Activated naive CD4-positive, alpha-beta T cell treated with anti-CD3 and anti-CD28 coated beads, Interleukin-2, amount 50 U/mL, for 24 hours (primary cell): ENCODE data around the gene GLB1L.

Experiments
- H3K27ac Mint-ChIP-seq: one replicate; pipeline ENCODE4 v1.8.0; 2021; ENCODE audit warnings: mild to moderate bottlenecking, mixed read lengths
- H3K27me3 Mint-ChIP-seq: one replicate; pipeline ENCODE4 v1.8.0; 2021; ENCODE audit warnings: mixed read lengths
- H3K36me3 Mint-ChIP-seq: one replicate; pipeline ENCODE4 v1.8.0; 2021; ENCODE audit warnings: mixed read lengths
- H3K4me1 Mint-ChIP-seq: one replicate; pipeline ENCODE4 v1.8.0; 2021; ENCODE audit warnings: mixed read lengths
- H3K4me3 Mint-ChIP-seq: one replicate; pipeline ENCODE4 v1.8.0; 2021; ENCODE audit warnings: mild to moderate bottlenecking, mixed read lengths
- H3K9me3 Mint-ChIP-seq: one replicate; pipeline ENCODE4 v1.8.0; 2021; ENCODE audit warnings: mixed read lengths

GLB1L gene

GRCh38 chr2:219250049-219250781, 5.0 kb upstream of the GLB1L start:
- H3K4me3 Mint-ChIP-seq, result peak overlapping the region; percentile 85
- no peaks in the 10 kb centered on the region for H3K9me3 Mint-ChIP-seq
- peaks cover 71% of the 10 kb centered on the region for H3K4me1 Mint-ChIP-seq
- H3K27me3 Mint-ChIP-seq, result no peaks in the 10 kb centered on the region
- H3K27ac Mint-ChIP-seq, result peak overlapping the region; percentile 86
- peaks cover 16% of the 10 kb centered on the region for H3K36me3 Mint-ChIP-seq

- Mint-ChIP-seq H3K9me3 (no peaks in the 10 kb centered on the region), H3K27ac (peak overlapping the region; percentile 86), H3K4me3 (peak overlapping the region; percentile 85), H3K27me3 (no peaks in the 10 kb centered on the region), H3K36me3 (peaks cover 16% of the 10 kb centered on the region), H3K4me1 (peaks cover 75% of the 10 kb centered on the region)
Measured at GRCh38 chr2:219249203-219249980, 4.1 kb upstream of the GLB1L start.

- no peaks in the 10 kb centered on the region for H3K9me3 Mint-ChIP-seq
- H3K4me3 Mint-ChIP-seq, result peak overlapping the region; percentile 85
- H3K27me3 Mint-ChIP-seq, result no peaks in the 10 kb centered on the region
- H3K4me1 Mint-ChIP-seq, result peaks cover 79% of the 10 kb centered on the region
- peaks cover 16% of the 10 kb centered on the region for H3K36me3 Mint-ChIP-seq
- peak overlapping the region; percentile 86 for H3K27ac Mint-ChIP-seq
Measured at GRCh38 chr2:219248845-219249202, 3.6 kb upstream of the GLB1L start.

- H3K36me3 Mint-ChIP-seq, result peaks cover 16% of the 10 kb centered on the region
- H3K27me3 Mint-ChIP-seq, result no peaks in the 10 kb centered on the region
- H3K4me3 Mint-ChIP-seq, result peak overlapping the region; percentile 68
- H3K27ac Mint-ChIP-seq, result peak overlapping the region; percentile 74
- H3K4me1 Mint-ChIP-seq, result peaks cover 82% of the 10 kb centered on the region
- no peaks in the 10 kb centered on the region for H3K9me3 Mint-ChIP-seq
Measured at GRCh38 chr2:219247678-219248642, 2.7 kb upstream of the GLB1L start.

- no peaks in the 10 kb centered on the region for H3K9me3 Mint-ChIP-seq
- peak overlapping the region; percentile 98 for H3K4me3 Mint-ChIP-seq
- H3K4me1 Mint-ChIP-seq, result peaks cover 74% of the 10 kb centered on the region
- H3K36me3 Mint-ChIP-seq, result peaks cover 14% of the 10 kb centered on the region
- no peaks in the 10 kb centered on the region for H3K27me3 Mint-ChIP-seq
- peak overlapping the region; percentile 97 for H3K27ac Mint-ChIP-seq
Measured at GRCh38 chr2:219246559-219246958, 1.3 kb upstream of the GLB1L start.

GRCh38 chr2:219245899-219246230, 621 bp upstream of the GLB1L start:
- peaks cover 70% of the 10 kb centered on the region for H3K4me1 Mint-ChIP-seq
- peak overlapping the region; percentile 97 for H3K27ac Mint-ChIP-seq
- H3K9me3 Mint-ChIP-seq, result no peaks in the 10 kb centered on the region
- peak overlapping the region; percentile 98 for H3K4me3 Mint-ChIP-seq
- peaks cover 11% of the 10 kb centered on the region for H3K36me3 Mint-ChIP-seq
- no peaks in the 10 kb centered on the region for H3K27me3 Mint-ChIP-seq

- Mint-ChIP-seq H3K27me3 (no peaks in the 10 kb centered on the region), H3K27ac (peak overlapping the region; percentile 97), H3K36me3 (peaks cover 4% of the 10 kb centered on the region), H3K9me3 (no peaks in the 10 kb centered on the region), H3K4me3 (peak overlapping the region; percentile 98), H3K4me1 (peaks cover 59% of the 10 kb centered on the region)
Measured at GRCh38 chr2:219244789-219245147, 476 bp downstream of the GLB1L start.

GRCh38 chr2:219243291-219243761, 1.9 kb downstream of the GLB1L start:
- Mint-ChIP-seq H3K4me1 (peaks cover 45% of the 10 kb centered on the region), H3K9me3 (no peaks in the 10 kb centered on the region), H3K27me3 (no peaks in the 10 kb centered on the region), H3K36me3 (no peaks in the 10 kb centered on the region), H3K4me3 (peak overlapping the region; percentile 55), H3K27ac (no peak overlapping the region)

GRCh38 chr2:219234331-219234730, 10.9 kb downstream of the GLB1L start:
- Mint-ChIP-seq H3K9me3 (no peaks in the 10 kb centered on the region), H3K27me3 (no peaks in the 10 kb centered on the region), H3K4me1 (peaks cover 40% of the 10 kb centered on the region), H3K36me3 (peaks cover 20% of the 10 kb centered on the region), H3K27ac (no peak overlapping the region), H3K4me3 (no peak overlapping the region)

- Mint-ChIP-seq H3K27ac (peak overlapping the region; percentile 100), H3K4me3 (peak overlapping the region; percentile 100), H3K4me1 (peaks cover 63% of the 10 kb centered on the region), H3K36me3 (peaks cover 16% of the 10 kb centered on the region), H3K27me3 (no peaks in the 10 kb centered on the region), H3K9me3 (no peaks in the 10 kb centered on the region)
Measured at GRCh38 chr2:219230059-219230540, 15.1 kb downstream of the GLB1L start.

GRCh38 chr2:219229305-219230058, 15.8 kb downstream of the GLB1L start, which contains the start of the genes ANKZF1 and ATG9A:
TSS of gene ANKZF1 (plus strand) at chr2:219229806. CDS start at chr2:219230258, 452 bp downstream.
TSS of gene ATG9A (minus strand) at chr2:219229636. CDS start at chr2:219228024, 1,612 bp downstream.
- peaks cover 60% of the 10 kb centered on the region for H3K4me1 Mint-ChIP-seq
- H3K27me3 Mint-ChIP-seq, result no peaks in the 10 kb centered on the region
- H3K4me3 Mint-ChIP-seq, result peak within 1 kb of the TSS; percentile 100
- no peaks in the 10 kb centered on the region for H3K9me3 Mint-ChIP-seq
- H3K27ac Mint-ChIP-seq, result peak within 1 kb of the TSS; percentile 100
- H3K36me3 Mint-ChIP-seq, result peaks cover 18% of the 10 kb centered on the region

GRCh38 chr2:219228911-219229304, 16.3 kb downstream of the GLB1L start:
- peak overlapping the region; percentile 84 for H3K4me3 Mint-ChIP-seq
- peaks cover 14% of the 10 kb centered on the region for H3K36me3 Mint-ChIP-seq
- peaks cover 57% of the 10 kb centered on the region for H3K4me1 Mint-ChIP-seq

GRCh38 chr2:219228041-219228910, 17.0 kb downstream of the GLB1L start:
- H3K27me3 Mint-ChIP-seq, result no peaks in the 10 kb centered on the region
- no peak overlapping the region for H3K27ac Mint-ChIP-seq
- H3K9me3 Mint-ChIP-seq, result no peaks in the 10 kb centered on the region
- peak overlapping the region; percentile 84 for H3K4me3 Mint-ChIP-seq
- peaks cover 12% of the 10 kb centered on the region for H3K36me3 Mint-ChIP-seq
- peaks cover 51% of the 10 kb centered on the region for H3K4me1 Mint-ChIP-seq

More at GRCh38 chr2:219228911-219229304, 16.3 kb downstream of the GLB1L start:
- H3K27me3 Mint-ChIP-seq, result no peaks in the 10 kb centered on the region
- no peaks in the 10 kb centered on the region for H3K9me3 Mint-ChIP-seq
- no peak overlapping the region for H3K27ac Mint-ChIP-seq

- H3K27me3 Mint-ChIP-seq, result no peaks in the 10 kb centered on the region
- no peak overlapping the region for H3K27ac Mint-ChIP-seq
- no peaks in the 10 kb centered on the region for H3K9me3 Mint-ChIP-seq
- no peak overlapping the region for H3K4me3 Mint-ChIP-seq
- peaks cover 28% of the 10 kb centered on the region for H3K4me1 Mint-ChIP-seq
- H3K36me3 Mint-ChIP-seq, result peaks cover 13% of the 10 kb centered on the region
Measured at GRCh38 chr2:219225350-219225749, 19.9 kb downstream of the GLB1L start.
